HEK293 (cell line): Measurements from ENCODE around the gene IL1RAPL1.

Source experiments
- CTCF ChIA-PET: fragments of 350-600 bp; formaldehyde crosslinking; extraction: SDS; loops from one replicate; lab custom pipeline; 2021; ENCODE audit warnings: antibody characterized with exemption; lab: Yijun Ruan, JAX
- POLR2A ChIA-PET: fragments of 300-600 bp; formaldehyde crosslinking; extraction: SDS; loops from one replicate; lab custom pipeline; 2020; ENCODE audit warnings: antibody characterized with exemption, inconsistent platforms; lab: Yijun Ruan, JAX
- H3K27ac ChIP-seq: fragments of 200-500 bp; sonication (Bioruptor generic); 2 replicates; pipeline ENCODE4 v1.5.1; 2014; ENCODE audit warnings: low read depth, low read length, control low read depth, inconsistent platforms; ENCODE audit errors: extremely low read depth
- H3K36me3 ChIP-seq, 2 experiments: fragments of 200-500 bp in 1 of 2; sonication (Bioruptor generic) in 1 of 2; 1 replicate in 1 of 2; 2 replicates in 1 of 2; pipeline ENCODE4 v1.5.1; 2014 to 2017; ENCODE audit warnings: inconsistent platforms in 2 of 2, low read length in 2 of 2; ENCODE audit not compliant: control insufficient read depth in 2 of 2, insufficient read depth in 1 of 2
- H3K4me1 ChIP-seq: fragments of 200-500 bp; sonication (Bioruptor generic); 2 replicates; pipeline ENCODE4 v1.5.1; 2014; ENCODE audit warnings: mild to moderate bottlenecking, low read length, inconsistent platforms; ENCODE audit not compliant: control insufficient read depth, insufficient read depth
- H3K4me3 ChIP-seq: 2 replicates; pipeline ENCODE4 v1.5.1; 2011; ENCODE audit warnings: low read depth, mild to moderate bottlenecking, control low read depth, low read length, moderate library complexity
- H3K9me3 ChIP-seq: fragments of 200-500 bp; sonication (Bioruptor generic); 2 replicates; pipeline ENCODE4 v1.5.1; 2014; ENCODE audit warnings: low read depth, low read length, inconsistent platforms; ENCODE audit not compliant: control insufficient read depth, insufficient read depth
- GLI2 ChIP-seq: fragments of 450-650 bp; formaldehyde crosslinking; IDR thresholded peaks from 2 replicates; pipeline ENCODE4; 2017; ENCODE audit warnings: missing biosample characterization, missing genetic modification characterization, low read depth, borderline replicate concordance
- HIC1 ChIP-seq: fragments of 450-650 bp; formaldehyde crosslinking; IDR thresholded peaks from 2 replicates; pipeline ENCODE4 v1.5.1; 2016; ENCODE audit warnings: missing biosample characterization, missing genetic modification characterization
- KLF9 ChIP-seq: fragments of 450-650 bp; formaldehyde crosslinking; IDR thresholded peaks from 2 replicates; pipeline ENCODE4 v1.5.1; 2016; ENCODE audit warnings: missing biosample characterization, missing genetic modification characterization, low read depth
- PRDM1 ChIP-seq: fragments of 450-650 bp; formaldehyde crosslinking; IDR thresholded peaks from 2 replicates; pipeline ENCODE4; 2016; ENCODE audit warnings: missing biosample characterization, missing genetic modification characterization
- SP3 ChIP-seq: fragments of 450-650 bp; formaldehyde crosslinking; IDR thresholded peaks from 2 replicates; pipeline ENCODE4 v1.5.1; 2016; ENCODE audit warnings: missing biosample characterization, missing genetic modification characterization
- WT1 ChIP-seq: fragments of 450-650 bp; formaldehyde crosslinking; IDR thresholded peaks from 2 replicates; pipeline ENCODE4 v1.5.1; 2016; ENCODE audit warnings: missing biosample characterization, missing genetic modification characterization
- ZBTB48 ChIP-seq: fragments of 450-650 bp; formaldehyde crosslinking; IDR thresholded peaks from 2 replicates; pipeline ENCODE4 v1.5.1; 2016; ENCODE audit warnings: missing biosample characterization, missing genetic modification characterization
- ZNF157 ChIP-seq: fragments of 450-650 bp; formaldehyde crosslinking; IDR thresholded peaks from 2 replicates; pipeline ENCODE4 v1.5.1; 2016; ENCODE audit warnings: missing biosample characterization, missing genetic modification characterization
- ZNF169 ChIP-seq: fragments of 450-650 bp; formaldehyde crosslinking; IDR thresholded peaks from 2 replicates; pipeline ENCODE4 v1.5.1; 2016; ENCODE audit warnings: missing biosample characterization, missing genetic modification characterization
- ZNF175 ChIP-seq: fragments of 450-650 bp; formaldehyde crosslinking; IDR thresholded peaks from 2 replicates; pipeline ENCODE4 v1.5.1; 2016; ENCODE audit warnings: missing biosample characterization, missing genetic modification characterization
- ZNF211 ChIP-seq: fragments of 450-650 bp; formaldehyde crosslinking; IDR thresholded peaks from 2 replicates; pipeline ENCODE4 v1.5.1; 2016; ENCODE audit warnings: low read depth, missing biosample characterization, missing genetic modification characterization
- ZNF223 ChIP-seq: fragments of 450-650 bp; formaldehyde crosslinking; IDR thresholded peaks from 2 replicates; pipeline ENCODE4 v1.5.1; 2016; ENCODE audit warnings: missing biosample characterization, missing genetic modification characterization
- ZNF24 ChIP-seq: fragments of 450-650 bp; formaldehyde crosslinking; IDR thresholded peaks from 2 replicates; pipeline ENCODE4 v1.5.1; 2016; ENCODE audit warnings: missing biosample characterization, missing genetic modification characterization
- ZNF266 ChIP-seq: fragments of 450-650 bp; formaldehyde crosslinking; IDR thresholded peaks from 2 replicates; pipeline ENCODE4 v1.5.1; 2016; ENCODE audit warnings: missing biosample characterization, missing genetic modification characterization, low read depth
- ZNF292 ChIP-seq: fragments of 450-650 bp; formaldehyde crosslinking; IDR thresholded peaks from 2 replicates; pipeline ENCODE4 v1.5.1; 2016; ENCODE audit warnings: low read depth, missing biosample characterization, missing genetic modification characterization, borderline replicate concordance
- ZNF404 ChIP-seq: fragments of 450-650 bp; formaldehyde crosslinking; IDR thresholded peaks from 2 replicates; pipeline ENCODE4 v1.5.1; 2017; ENCODE audit warnings: missing biosample characterization, missing genetic modification characterization
- ZNF423 ChIP-seq: fragments of 450-650 bp; formaldehyde crosslinking; IDR thresholded peaks from 2 replicates; pipeline ENCODE4 v1.5.1; 2016; ENCODE audit warnings: missing biosample characterization, missing genetic modification characterization
- ZNF501 ChIP-seq: fragments of 450-650 bp; formaldehyde crosslinking; IDR thresholded peaks from 2 replicates; pipeline ENCODE4 v1.5.1; 2016; ENCODE audit warnings: missing biosample characterization, missing genetic modification characterization
- ZNF521 ChIP-seq: fragments of 450-650 bp; formaldehyde crosslinking; IDR thresholded peaks from 2 replicates; pipeline ENCODE4 v1.5.1; 2017; ENCODE audit warnings: missing biosample characterization, mild to moderate bottlenecking, missing genetic modification characterization
- ZNF544 ChIP-seq: fragments of 450-650 bp; formaldehyde crosslinking; IDR thresholded peaks from 2 replicates; pipeline ENCODE4 v1.5.0; 2017; ENCODE audit warnings: missing biosample characterization, missing genetic modification characterization
- ZNF558 ChIP-seq: fragments of 450-650 bp; formaldehyde crosslinking; IDR thresholded peaks from 2 replicates; pipeline ENCODE4 v1.5.1; 2016; ENCODE audit warnings: missing biosample characterization, missing genetic modification characterization
- ZNF596 ChIP-seq: fragments of 450-650 bp; IDR thresholded peaks from 2 replicates; pipeline ENCODE4 v1.5.0; 2018; ENCODE audit warnings: missing biosample characterization, mild to moderate bottlenecking, missing genetic modification characterization, moderate library complexity
- ZNF600 ChIP-seq: fragments of 450-650 bp; formaldehyde crosslinking; IDR thresholded peaks from 2 replicates; pipeline ENCODE4 v1.5.1; 2016; ENCODE audit warnings: missing biosample characterization, missing genetic modification characterization
- ZNF76 ChIP-seq: fragments of 450-650 bp; formaldehyde crosslinking; IDR thresholded peaks from 2 replicates; pipeline ENCODE4; 2016; ENCODE audit warnings: low read depth, missing biosample characterization, missing genetic modification characterization, borderline replicate concordance
- ZNF776 ChIP-seq: fragments of 450-650 bp; formaldehyde crosslinking; IDR thresholded peaks from 2 replicates; pipeline ENCODE4 v1.5.0; 2017; ENCODE audit warnings: missing biosample characterization, missing genetic modification characterization, borderline replicate concordance
- ZSCAN5A ChIP-seq: fragments of 450-650 bp; formaldehyde crosslinking; IDR thresholded peaks from 2 replicates; pipeline ENCODE4 v1.5.1; 2016; ENCODE audit warnings: missing biosample characterization, missing genetic modification characterization
- TF ChIP-seq, protein P1 (sequence below): fragments of 450-650 bp; IDR thresholded peaks from 2 replicates; pipeline ENCODE4 v1.5.1; 2018; ENCODE audit warnings: missing biosample characterization, missing genetic modification characterization
- TF ChIP-seq, protein P2 (sequence below): fragments of 450-650 bp; formaldehyde crosslinking; IDR thresholded peaks from 2 replicates; pipeline ENCODE4; 2016; ENCODE audit warnings: missing biosample characterization, missing genetic modification characterization

The IL1RAPL1 gene

DNA sequence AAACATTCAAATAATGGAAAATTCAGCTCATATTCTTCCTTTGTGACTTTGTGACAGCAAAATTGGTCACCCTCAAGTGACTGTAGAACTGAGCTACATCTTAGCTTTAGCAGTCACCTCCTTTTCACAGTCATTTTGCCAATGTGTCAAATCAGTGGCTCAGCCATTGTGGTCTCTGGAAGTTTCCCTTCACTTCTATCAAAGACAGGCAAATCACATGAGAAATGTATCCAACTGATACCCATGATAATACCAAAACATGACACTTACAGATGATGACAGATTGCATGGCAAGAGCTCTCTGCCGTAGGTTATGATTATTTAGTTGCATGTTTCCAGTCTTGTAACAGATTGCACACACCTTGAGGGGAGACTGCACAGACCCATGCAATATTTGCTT, 1078.3 kb downstream of the IL1RAPL1 start:
- Histone ChIP-seq H3K4me1 (no peaks in the 10 kb centered on the region), H3K4me3 (no peak overlapping the region), H3K27ac (no peak overlapping the region), H3K9me3 (no peaks in the 10 kb centered on the region), H3K36me3 (no peaks in the 10 kb centered on the region)
- POLR2A ChIA-PET = no interaction called here
- CTCF ChIA-PET = no interaction called here
- TF ChIP-seq, protein P1, sequence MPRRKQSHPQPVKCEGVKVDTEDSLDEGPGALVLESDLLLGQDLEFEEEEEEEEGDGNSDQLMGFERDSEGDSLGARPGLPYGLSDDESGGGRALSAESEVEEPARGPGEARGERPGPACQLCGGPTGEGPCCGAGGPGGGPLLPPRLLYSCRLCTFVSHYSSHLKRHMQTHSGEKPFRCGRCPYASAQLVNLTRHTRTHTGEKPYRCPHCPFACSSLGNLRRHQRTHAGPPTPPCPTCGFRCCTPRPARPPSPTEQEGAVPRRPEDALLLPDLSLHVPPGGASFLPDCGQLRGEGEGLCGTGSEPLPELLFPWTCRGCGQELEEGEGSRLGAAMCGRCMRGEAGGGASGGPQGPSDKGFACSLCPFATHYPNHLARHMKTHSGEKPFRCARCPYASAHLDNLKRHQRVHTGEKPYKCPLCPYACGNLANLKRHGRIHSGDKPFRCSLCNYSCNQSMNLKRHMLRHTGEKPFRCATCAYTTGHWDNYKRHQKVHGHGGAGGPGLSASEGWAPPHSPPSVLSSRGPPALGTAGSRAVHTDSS (tag by site-specific recombination) = no peak
- TF ChIP-seq ZNF175 (tag by site-specific recombination) = no peak
- no peak for TF ChIP-seq GLI2
- no peak for TF ChIP-seq SP3
- TF ChIP-seq ZNF776 (tag by site-specific recombination) = no peak
- TF ChIP-seq ZSCAN5A (tag by site-specific recombination) = no peak
- TF ChIP-seq KLF9 (tag by site-specific recombination) = no peak
- TF ChIP-seq ZBTB48 (tag by site-specific recombination) = no peak

GRCh38 chrX:29666366-29666765, 1079.1 kb downstream of the IL1RAPL1 start:
- POLR2A ChIA-PET = no interaction called here
- no peaks in the 10 kb centered on the region for H3K9me3 ChIP-seq
- H3K27ac ChIP-seq = no peak overlapping the region
- TF ChIP-seq ZNF404 (tag by site-specific recombination) = no peak
- TF ChIP-seq, protein P2, sequence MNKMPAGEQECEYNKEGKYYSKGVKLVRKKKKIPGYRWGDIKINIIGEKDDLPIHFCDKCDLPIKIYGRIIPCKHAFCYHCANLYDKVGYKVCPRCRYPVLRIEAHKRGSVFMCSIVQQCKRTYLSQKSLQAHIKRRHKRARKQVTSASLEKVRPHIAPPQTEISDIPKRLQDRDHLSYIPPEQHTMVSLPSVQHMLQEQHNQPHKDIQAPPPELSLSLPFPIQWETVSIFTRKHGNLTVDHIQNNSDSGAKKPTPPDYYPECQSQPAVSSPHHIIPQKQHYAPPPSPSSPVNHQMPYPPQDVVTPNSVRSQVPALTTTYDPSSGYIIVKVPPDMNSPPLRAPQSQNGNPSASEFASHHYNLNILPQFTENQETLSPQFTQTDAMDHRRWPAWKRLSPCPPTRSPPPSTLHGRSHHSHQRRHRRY = no peak
- TF ChIP-seq ZNF501 (tag by site-specific recombination) = no peak
- no peak for TF ChIP-seq ZNF521 (tag by site-specific recombination)
- TF ChIP-seq ZNF596 (tag by site-specific recombination) = no peak
- no peak for TF ChIP-seq ZNF423
- TF ChIP-seq ZNF76 (tag by site-specific recombination) = no peak
- TF ChIP-seq ZNF223 (tag by site-specific recombination) = no peak
- TF ChIP-seq WT1 (tag by site-specific recombination) = no peak
- TF ChIP-seq ZNF266 (tag by site-specific recombination) = no peak
- no peak for TF ChIP-seq ZNF544 (tag by site-specific recombination)
- H3K36me3 ChIP-seq = no peaks in the 10 kb centered on the region
- CTCF ChIA-PET = no interaction called here
- no peaks in the 10 kb centered on the region for H3K4me1 ChIP-seq
- H3K4me3 ChIP-seq = no peak overlapping the region

- TF ChIP-seq ZNF600 (tag by site-specific recombination) (no peak), ZNF24 (tag by site-specific recombination) (no peak), ZNF558 (tag by site-specific recombination) (no peak), ZNF157 (tag by site-specific recombination) (no peak), PRDM1 (tag by site-specific recombination) (no peak), ZNF292 (tag by site-specific recombination) (no peak), HIC1 (tag by site-specific recombination) (no peak), ZNF211 (no peak), ZNF169 (tag by site-specific recombination) (no peak)
- TF ChIP-seq, all 188 proteins: peak for 0
- POLR2A ChIA-PET = no interaction called here
- CTCF ChIA-PET = no interaction called here
- H3K9me3 ChIP-seq = no peaks in the 10 kb centered on the region
- H3K4me1 ChIP-seq = no peaks in the 10 kb centered on the region
- H3K27ac ChIP-seq = no peak overlapping the region
- no peak overlapping the region for H3K4me3 ChIP-seq
- no peaks in the 10 kb centered on the region for H3K36me3 ChIP-seq
Observed at GRCh38 chrX:29671421-29671820, 1084.2 kb downstream of the IL1RAPL1 start.
